OCI-M2 (cell line): ENCODE results near the gene TES.

ENCODE experiments used
- DNase-seq: peaks from one replicate; lab custom pipeline; 2025; ENCODE audit not compliant: unreplicated experiment; lab: John Stamatoyannopoulos, UW

Gene TES

GRCh38 chr7:116219288-116219687 is 8.9 kb downstream of the TES start:
- no peak for DNase-seq

- DNase-seq, result no peak
These were observed 9.5 kb downstream of the TES start for GRCh38 chr7:116219834-116220233.

GRCh38 chr7:116222501-116222900 is 12.2 kb downstream of the TES start:
- DNase-seq, result no peak

GRCh38 chr7:116223588-116223987 is 13.2 kb downstream of the TES start:
- no peak for DNase-seq

GRCh38 chr7:116224492-116225098 is 14.3 kb downstream of the TES start:
- no peak for DNase-seq

- no peak for DNase-seq
These were observed 15.5 kb downstream of the TES start for GRCh38 chr7:116225860-116226259.

- DNase-seq, result no peak
These were observed 16.3 kb downstream of the TES start for GRCh38 chr7:116226664-116227063.

GRCh38 chr7:116227678-116228239 is 17.4 kb downstream of the TES start:
- no peak for DNase-seq

GRCh38 chr7:116228241-116228640 is 17.9 kb downstream of the TES start:
- no peak for DNase-seq

- no peak for DNase-seq
These were observed 19.0 kb downstream of the TES start for GRCh38 chr7:116229366-116229765.

GRCh38 chr7:116230191-116231005 is 20.1 kb downstream of the TES start:
- no peak for DNase-seq

GRCh38 chr7:116231543-116231942 is 21.2 kb downstream of the TES start:
- no peak for DNase-seq

- DNase-seq, result no peak
These were observed 21.6 kb downstream of the TES start for GRCh38 chr7:116231949-116232348.

GRCh38 chr7:116232350-116232749 is 22.0 kb downstream of the TES start:
- DNase-seq, result no peak

GRCh38 chr7:116232920-116233319 is 22.6 kb downstream of the TES start:
- no peak for DNase-seq

- no peak for DNase-seq
These were observed 24.3 kb downstream of the TES start for GRCh38 chr7:116234517-116235200.

- no peak for DNase-seq
These were observed 25.0 kb downstream of the TES start for GRCh38 chr7:116235380-116235779.

- peak; percentile 53 for DNase-seq
These were observed 25.8 kb downstream of the TES start for GRCh38 chr7:116236020-116236630.

- DNase-seq, result no peak
These were observed 28.7 kb downstream of the TES start for GRCh38 chr7:116239020-116239419.

GRCh38 chr7:116239434-116239833 is 29.1 kb downstream of the TES start:
- no peak for DNase-seq

- DNase-seq, result no peak
These were observed 29.8 kb downstream of the TES start for GRCh38 chr7:116240024-116240668.
